Measurements from ENCODE around the gene PTCH2.

DNA sequence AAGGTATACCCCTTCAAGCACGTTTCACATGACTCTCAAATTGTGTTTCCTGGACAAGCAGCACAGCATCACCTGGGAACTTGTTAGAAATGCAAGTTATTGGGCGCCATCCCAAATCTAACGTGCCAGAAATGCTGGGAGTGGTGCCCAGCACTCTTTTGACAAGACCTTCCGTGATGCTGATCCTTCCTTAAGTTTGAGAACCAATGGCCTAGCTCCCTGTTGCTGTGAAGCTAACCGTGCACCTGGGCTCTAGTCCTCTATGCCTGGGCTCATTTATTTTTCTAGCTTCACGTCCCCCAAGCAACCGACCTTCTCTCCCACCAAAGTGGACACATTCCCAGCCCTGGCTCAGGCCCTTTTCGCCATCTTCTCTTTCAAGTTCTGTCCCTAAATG, 59.4 kb downstream of the PTCH2 start:
- TF ChIP-seq, protein P1, sequence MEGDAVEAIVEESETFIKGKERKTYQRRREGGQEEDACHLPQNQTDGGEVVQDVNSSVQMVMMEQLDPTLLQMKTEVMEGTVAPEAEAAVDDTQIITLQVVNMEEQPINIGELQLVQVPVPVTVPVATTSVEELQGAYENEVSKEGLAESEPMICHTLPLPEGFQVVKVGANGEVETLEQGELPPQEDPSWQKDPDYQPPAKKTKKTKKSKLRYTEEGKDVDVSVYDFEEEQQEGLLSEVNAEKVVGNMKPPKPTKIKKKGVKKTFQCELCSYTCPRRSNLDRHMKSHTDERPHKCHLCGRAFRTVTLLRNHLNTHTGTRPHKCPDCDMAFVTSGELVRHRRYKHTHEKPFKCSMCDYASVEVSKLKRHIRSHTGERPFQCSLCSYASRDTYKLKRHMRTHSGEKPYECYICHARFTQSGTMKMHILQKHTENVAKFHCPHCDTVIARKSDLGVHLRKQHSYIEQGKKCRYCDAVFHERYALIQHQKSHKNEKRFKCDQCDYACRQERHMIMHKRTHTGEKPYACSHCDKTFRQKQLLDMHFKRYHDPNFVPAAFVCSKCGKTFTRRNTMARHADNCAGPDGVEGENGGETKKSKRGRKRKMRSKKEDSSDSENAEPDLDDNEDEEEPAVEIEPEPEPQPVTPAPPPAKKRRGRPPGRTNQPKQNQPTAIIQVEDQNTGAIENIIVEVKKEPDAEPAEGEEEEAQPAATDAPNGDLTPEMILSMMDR (IDR thresholded peaks at IDR 0.05) = no peak
- TF ChIP-seq EZH2phosphoT487 (IDR thresholded peaks at IDR 0.05) = no peak
- TF ChIP-seq EZH2 (IDR thresholded peaks at IDR 0.05) = no peak

Measured in neural progenitor cell (in vitro differentiated cells).